Endothelial cell of umbilical vein (primary cell): ENCODE data around the gene TMEM204. TPM values are rescaled to one million over a fixed set of nuclear protein-coding genes. Genes with fewer than 3 reads are reported as not detected.

Experiments used
- BruUV-seq: library from RNA; stranded (reverse); fragments of 400-500 nt; replicated peaks from 2 replicates; lab custom pipeline; 2021; lab: Mats Ljungman, UMichigan
- CTCF ChIA-PET: fragments of 300-600, 350-600 bp; sonication (Branson Sonifier 250); formaldehyde crosslinking; loops from one replicate; lab custom pipeline; 2021; ENCODE audit warnings: antibody characterized with exemption, inconsistent platforms; lab: Charles Lee
- POLR2A ChIA-PET: fragments of 300-600, 350-600 bp; sonication (Branson Sonifier 250); formaldehyde crosslinking; loops from one replicate; lab custom pipeline; 2021; ENCODE audit warnings: antibody characterized with exemption, inconsistent platforms; lab: Charles Lee
- DNase-seq: peaks from one replicate; pipeline ENCODE4 v3.0.0-alpha.2; 2011; ENCODE audit warnings: low read depth, low spot score
- FAIRE-seq: peaks from 2 replicates; lab custom pipeline; 2011; peaks lifted over from hg19 to GRCh38; lab: Jason Lieb, UNC
- H2AFZ ChIP-seq: 2 replicates; pipeline ENCODE4 v1.6.0; 2012; ENCODE audit warnings: low read depth, low read length, control low read depth, inconsistent platforms
- H3K27ac ChIP-seq: 2 replicates; pipeline ENCODE4 v1.5.1; 2011; ENCODE audit warnings: low read depth, mild to moderate bottlenecking, control low read depth, low read length, moderate library complexity; ENCODE audit not compliant: insufficient read depth
- H3K27me3 ChIP-seq, 2 experiments: 2 replicates each; pipeline versions ENCODE4 v1.6.0 to v1.6.1; 2011; ENCODE audit warnings: low read length in 2 of 2, mixed read lengths in 1 of 2; ENCODE audit not compliant: control insufficient read depth in 2 of 2, insufficient read depth in 2 of 2
- H3K36me3 ChIP-seq, 2 experiments: 2 replicates in 1 of 2; 3 replicates in 1 of 2; pipeline ENCODE4 v1.5.1; 2011; ENCODE audit warnings: low read length in 2 of 2, mild to moderate bottlenecking in 1 of 2, moderate library complexity in 1 of 2; ENCODE audit not compliant: control insufficient read depth in 2 of 2, insufficient read depth in 2 of 2; ENCODE audit errors: extremely low read depth in 1 of 2
- H3K4me1 ChIP-seq: 3 replicates; pipeline ENCODE4 v1.5.1; 2011; ENCODE audit warnings: mild to moderate bottlenecking, low read length; ENCODE audit not compliant: control insufficient read depth, insufficient read depth; ENCODE audit errors: extremely low read depth
- H3K4me2 ChIP-seq: 2 replicates; pipeline ENCODE4 v1.6.1; 2011; ENCODE audit warnings: low read length, control low read depth, mixed read lengths; ENCODE audit not compliant: insufficient read depth
- H3K4me3 ChIP-seq, 3 experiments: fragments of 200-600 bp in 1 of 3; sonication (generic), shearing (Covaris generic) in 1 of 3; replicated peaks in 1 of 3; 2 replicates each; pipeline ENCODE4 v1.5.1; 2011 to 2016; ENCODE audit warnings: control low read depth in 3 of 3, low read length in 3 of 3, mild to moderate bottlenecking in 2 of 3, inconsistent platforms in 1 of 3, low read depth in 1 of 3, moderate library complexity in 1 of 3; ENCODE audit not compliant: insufficient read depth in 1 of 3
- H3K79me2 ChIP-seq: 2 replicates; pipeline ENCODE4 v1.6.0; 2012; ENCODE audit warnings: low read length, inconsistent platforms; ENCODE audit not compliant: control insufficient read depth, insufficient read depth
- H3K9ac ChIP-seq: replicated peaks from 2 replicates; pipeline ENCODE3; 2011; ENCODE audit warnings: low read length, control low read depth; ENCODE audit not compliant: insufficient read depth; ENCODE audit errors: extremely low read depth
- H3K9me1 ChIP-seq: replicated peaks from 3 replicates; pipeline ENCODE4 v1.6.0; 2011; ENCODE audit warnings: mild to moderate bottlenecking, low read length; ENCODE audit not compliant: control insufficient read depth, insufficient read depth; ENCODE audit errors: extremely low read depth
- H3K9me3 ChIP-seq: replicated peaks from 2 replicates; pipeline ENCODE4 v1.5.1; 2012; ENCODE audit warnings: low read length, inconsistent platforms; ENCODE audit not compliant: control insufficient read depth, insufficient read depth
- H4K20me1 ChIP-seq: replicated peaks from 2 replicates; pipeline ENCODE3; 2011; ENCODE audit warnings: mild to moderate bottlenecking, low read length; ENCODE audit not compliant: control insufficient read depth, insufficient read depth; ENCODE audit errors: extremely low read depth
- FOS ChIP-seq: IDR thresholded peaks from 2 replicates; pipeline ENCODE4 v1.6.1; 2011; ENCODE audit warnings: mild to moderate bottlenecking, low read length, moderate library complexity, borderline replicate concordance; ENCODE audit not compliant: insufficient read depth
- GATA2 ChIP-seq: IDR thresholded peaks from 2 replicates; pipeline ENCODE4 v1.7.0; 2011; ENCODE audit warnings: low read depth, mild to moderate bottlenecking, moderate library complexity, mixed read lengths, low read length; ENCODE audit not compliant: insufficient read length, insufficient read depth
- JUN ChIP-seq: IDR thresholded peaks from 2 replicates; pipeline ENCODE4 v1.6.1; 2011; ENCODE audit warnings: borderline replicate concordance, low read depth; ENCODE audit not compliant: insufficient read length, insufficient read depth
- MAX ChIP-seq: IDR thresholded peaks from 2 replicates; pipeline ENCODE4 v1.6.1; 2011; ENCODE audit not compliant: insufficient read depth, insufficient read length
- POLR2AphosphoS5 ChIP-seq: IDR thresholded peaks from 2 replicates; pipeline ENCODE4 v1.6.1; 2012; ENCODE audit warnings: low read depth, mild to moderate bottlenecking, control low read depth, low read length, moderate library complexity; ENCODE audit not compliant: insufficient read depth
- dilution Hi-C: fragments of 300-500 bp; cut with MboI; formaldehyde crosslinking; loops from one replicate; pipeline ENCODE4 v1.15.0; 2019; ENCODE audit warnings: low sequenced_read_pairs; ENCODE audit not compliant: extremely low pct_ligation_motif_present
- intact Hi-C: fragments of 100-400 bp; cut with micrococcal nuclease; formaldehyde crosslinking; loops from one replicate; pipeline ENCODE4 v1.10.0; 2022
- polyA plus RNA-seq, 4 experiments: library from polyadenylated mRNA; depleted of rRNA in 3 of 4; stranded (reverse) in 3 of 4; unstranded in 1 of 4; fragments of >200 nt; gene quantifications; 2 replicates each; pipeline versions ENCODE4 v1.2.1 to v1.2.3, GENCODE V29; 2011 to 2012; ENCODE audit warnings: missing spikeins in 1 of 4
- total RNA-seq: library from RNA; stranded (reverse); gene quantifications from 2 replicates; pipeline ENCODE4 v1.2.3, GENCODE V29; 2021

Gene TMEM204
- total and polyA plus RNA-seq, 2 donors (not counting 3 experiments of a cell fraction or from before 2014, with no cell fraction given): 32.5 to 50.7 TPM

GRCh38 chr16:1496464-1496863 lies 37.0 kb upstream of the TMEM204 start:
- no peaks in the 10 kb centered on the region for H3K27me3 ChIP-seq
- peaks cover 15% of the 10 kb centered on the region for H3K4me1 ChIP-seq
- peaks cover 19% of the 10 kb centered on the region for H3K79me2 ChIP-seq
- no peak overlapping the region for H2AFZ ChIP-seq
- no peaks in the 10 kb centered on the region for H4K20me1 ChIP-seq
- ChIA-PET CTCF (no interaction called here), POLR2A (no interaction called here)
- H3K9me1 ChIP-seq: no peaks in the 10 kb centered on the region
- H3K36me3 ChIP-seq: peaks cover 3 to 23% of the 10 kb centered on the region in 2 experiments
- DNase-seq (no peak), FAIRE-seq (no peak)
- dilution Hi-C loops (no loop called here), intact Hi-C loops (no loop called here)
- H3K4me3 ChIP-seq: no peak overlapping the region
- no peak for TF ChIP-seq FOS
- TF ChIP-seq JUN: no peak
- no peak for TF ChIP-seq POLR2AphosphoS5
- TF ChIP-seq GATA2: no peak
- no peak for TF ChIP-seq MAX
- H3K27ac ChIP-seq: no peak overlapping the region
- no TSS peak for BruUV-seq
- no peaks in the 10 kb centered on the region for H3K9me3 ChIP-seq
- no peak overlapping the region for H3K4me2 ChIP-seq
- H3K9ac ChIP-seq: no peak overlapping the region

- dilution Hi-C loops (no loop called here), intact Hi-C loops (no loop called here)
- Histone ChIP-seq H3K79me2 (peaks cover 19% of the 10 kb centered on the region), H3K27me3 (no peaks in the 10 kb centered on the region), H3K4me1 (peaks cover 15% of the 10 kb centered on the region), H3K9me3 (no peaks in the 10 kb centered on the region), H3K9me1 (no peaks in the 10 kb centered on the region), H2AFZ (no peak overlapping the region), H3K4me3 (no peak overlapping the region), H4K20me1 (no peaks in the 10 kb centered on the region), H3K4me2 (no peak overlapping the region), H3K9ac (no peak overlapping the region), H3K27ac (no peak overlapping the region), H3K36me3 (peaks cover 6 to 30% of the 10 kb centered on the region in 2 experiments)
- FAIRE-seq (no peak), DNase-seq (no peak)
- ChIA-PET POLR2A (no interaction called here), CTCF (interaction anchor here (1.3 kb wide), 1 partner anchor 46 kb away, joined by 3 read pairs; no protein-coding TSS in a partner anchor)
- BruUV-seq: no TSS peak
- no peak for TF ChIP-seq MAX
- TF ChIP-seq FOS: no peak
These were observed 36.4 kb upstream of the TMEM204 start for GRCh38 chr16:1497014-1497598.
